HG03175 (cell line): ENCODE measurements around the gene PTPRN2.
"Not testable (repeated sequence)": the region's sequence is repeated elsewhere in the genome, so short reads cannot be mapped to it uniquely, and the experiment has no call there.

Experiments
- ATAC-seq: cut with Tn5 transposase; IDR thresholded peaks from one replicate; pipeline ENCODE4 v1.9.1; 2021; ENCODE audit warnings: mild to moderate bottlenecking, moderate library complexity; ENCODE audit not compliant: unreplicated experiment

The PTPRN2 gene

GRCh38 chr7:158264881-158265742 is 322.5 kb downstream of the PTPRN2 start:
- ATAC-seq: no peak

GRCh38 chr7:158263964-158264748 is 323.5 kb downstream of the PTPRN2 start:
- no peak for ATAC-seq

- no peak for ATAC-seq
These were observed 324.3 kb downstream of the PTPRN2 start for GRCh38 chr7:158263110-158263963.

- no peak for ATAC-seq
These were observed 325.1 kb downstream of the PTPRN2 start for GRCh38 chr7:158262284-158263109.

GRCh38 chr7:158261362-158262235 is 326.0 kb downstream of the PTPRN2 start:
- ATAC-seq: no peak

- ATAC-seq: no peak
These were observed 326.9 kb downstream of the PTPRN2 start for GRCh38 chr7:158260567-158261361.

GRCh38 chr7:158259671-158260418 is 327.8 kb downstream of the PTPRN2 start:
- no peak for ATAC-seq

- ATAC-seq: no peak
These were observed 328.5 kb downstream of the PTPRN2 start for GRCh38 chr7:158259141-158259540.

GRCh38 chr7:158258411-158259130 is 329.1 kb downstream of the PTPRN2 start:
- ATAC-seq: no peak

- no peak for ATAC-seq
These were observed 329.9 kb downstream of the PTPRN2 start for GRCh38 chr7:158257516-158258410.

GRCh38 chr7:158257001-158257400 is 330.6 kb downstream of the PTPRN2 start:
- ATAC-seq: no peak

- no peak for ATAC-seq
These were observed 331.4 kb downstream of the PTPRN2 start for GRCh38 chr7:158256091-158256816.

- no peak for ATAC-seq
These were observed 332.1 kb downstream of the PTPRN2 start for GRCh38 chr7:158255558-158255957.

- ATAC-seq: no peak
These were observed 332.5 kb downstream of the PTPRN2 start for GRCh38 chr7:158255156-158255555.

- ATAC-seq: not testable (repeated sequence)
These were observed 334.0 kb downstream of the PTPRN2 start for GRCh38 chr7:158253670-158254045.
